ENCODE data around the gene F8A3.
"Not testable (repeated sequence)": the region's sequence is repeated elsewhere in the genome, so short reads cannot be mapped to it uniquely, and the experiment has no call there.

Gene F8A3
- 0 to 0.17 (median 0) reads per million in 3 donors for total RNA-seq

DNA sequence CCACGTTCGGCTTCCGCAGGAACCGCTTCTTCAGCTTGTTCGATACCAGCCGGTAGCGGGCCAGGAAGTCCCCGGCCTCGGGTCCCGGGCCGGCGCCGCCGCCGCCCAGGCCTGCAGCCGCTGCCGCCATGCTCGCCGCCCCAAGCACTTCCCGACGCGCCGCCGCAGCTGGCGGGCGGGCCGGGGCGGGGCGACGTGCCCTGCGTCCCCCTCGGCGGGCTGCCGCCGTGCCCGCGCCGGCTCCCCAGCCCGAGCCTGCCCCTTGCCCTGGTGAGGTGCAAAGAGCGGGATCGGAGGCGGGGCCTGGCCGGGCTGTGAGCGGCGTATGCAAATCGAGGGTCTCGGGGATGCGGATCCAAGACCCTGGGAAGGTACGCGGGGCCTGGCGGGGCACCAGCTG is at the start of gene F8A3:
TSS of gene F8A3 (minus strand) at position 150 of the 400 bp plus-strand sequence. CDS start at position 130, 20 bp downstream.
- not testable (repeated sequence) for H3K4me3 ChIP-seq (ENCODE audit: insufficient read depth, low read depth, low read length, poor library complexity, severe bottlenecking); H3K36me3 ChIP-seq (ENCODE audit: control insufficient read depth, insufficient read depth, low read length); H3K4me1 ChIP-seq (ENCODE audit: control insufficient read depth, insufficient read depth, low read length, poor library complexity, severe bottlenecking); H3K27ac ChIP-seq (ENCODE audit: insufficient read depth, low read length, poor library complexity, severe bottlenecking); H3K9me3 ChIP-seq (ENCODE audit: control insufficient read depth, low read length); DNase-seq; H3K27me3 ChIP-seq (replicated peaks; ENCODE audit: control insufficient read depth, insufficient read depth, low read length, poor library complexity, severe bottlenecking)

DNA sequence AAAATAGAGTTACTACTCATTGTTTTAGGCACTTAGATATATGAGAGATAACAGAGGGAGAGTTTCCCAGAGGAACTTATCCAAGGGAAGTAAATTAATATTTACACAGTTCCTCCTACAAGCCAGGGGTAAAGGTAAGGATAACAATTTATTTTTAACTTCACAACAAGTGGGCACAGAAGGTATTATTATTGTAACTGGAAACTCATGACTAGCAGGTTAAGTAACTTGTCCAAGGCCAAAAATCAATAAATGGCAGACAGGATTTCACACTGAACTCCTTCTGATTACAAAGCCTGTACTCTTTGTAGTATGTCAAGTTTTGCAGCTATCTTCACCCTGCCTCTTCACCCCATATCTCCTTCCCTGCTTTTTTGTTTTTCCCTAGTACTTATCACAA is 46.9 kb upstream of the F8A3 start:
- no peaks in the 10 kb centered on the region for H3K4me1 ChIP-seq (ENCODE audit: control insufficient read depth, insufficient read depth, low read length, poor library complexity, severe bottlenecking)

DNA sequence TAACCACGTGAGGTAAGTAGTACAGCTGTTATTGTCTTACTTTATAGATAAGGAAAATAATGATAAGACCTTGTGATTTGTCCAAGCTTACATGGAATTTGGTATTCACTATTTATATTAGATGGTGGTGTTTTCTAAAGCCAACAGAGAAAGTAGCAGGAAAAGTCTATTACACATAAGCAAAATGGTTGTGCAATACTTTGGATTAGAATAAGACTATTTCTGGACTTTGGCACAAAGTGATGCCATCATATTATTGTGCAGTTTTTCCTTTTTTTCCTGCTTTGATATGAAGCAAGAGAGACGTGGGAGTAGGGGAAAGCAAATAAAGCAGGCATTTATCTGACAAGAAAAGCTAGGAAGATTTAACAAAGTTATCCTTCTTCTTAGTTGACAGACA is 36.7 kb upstream of the F8A3 start:
- H3K4me3 ChIP-seq (ENCODE audit: insufficient read depth, low read depth, low read length, poor library complexity, severe bottlenecking); H3K9me3 ChIP-seq (ENCODE audit: control insufficient read depth, low read length); H3K4me1 ChIP-seq (ENCODE audit: control insufficient read depth, insufficient read depth, low read length, poor library complexity, severe bottlenecking); H3K27ac ChIP-seq (ENCODE audit: insufficient read depth, low read length, poor library complexity, severe bottlenecking); H3K36me3 ChIP-seq (ENCODE audit: control insufficient read depth, insufficient read depth, low read length); H3K27me3 ChIP-seq (replicated peaks; ENCODE audit: control insufficient read depth, insufficient read depth, low read length, poor library complexity, severe bottlenecking); DNase-seq: not testable (repeated sequence)

More for the DNA sequence above, 46.9 kb upstream of the F8A3 start:
- H3K9me3 ChIP-seq (ENCODE audit: control insufficient read depth, low read length) = no peaks in the 10 kb centered on the region
- no peak for DNase-seq
- H3K36me3 ChIP-seq (ENCODE audit: control insufficient read depth, insufficient read depth, low read length) = no peaks in the 10 kb centered on the region
- H3K4me3 ChIP-seq (ENCODE audit: insufficient read depth, low read depth, low read length, poor library complexity, severe bottlenecking) = no peak overlapping the region
- H3K27me3 ChIP-seq (replicated peaks; ENCODE audit: control insufficient read depth, insufficient read depth, low read length, poor library complexity, severe bottlenecking) = no peaks in the 10 kb centered on the region
- no peak overlapping the region for H3K27ac ChIP-seq (ENCODE audit: insufficient read depth, low read length, poor library complexity, severe bottlenecking)

DNA sequence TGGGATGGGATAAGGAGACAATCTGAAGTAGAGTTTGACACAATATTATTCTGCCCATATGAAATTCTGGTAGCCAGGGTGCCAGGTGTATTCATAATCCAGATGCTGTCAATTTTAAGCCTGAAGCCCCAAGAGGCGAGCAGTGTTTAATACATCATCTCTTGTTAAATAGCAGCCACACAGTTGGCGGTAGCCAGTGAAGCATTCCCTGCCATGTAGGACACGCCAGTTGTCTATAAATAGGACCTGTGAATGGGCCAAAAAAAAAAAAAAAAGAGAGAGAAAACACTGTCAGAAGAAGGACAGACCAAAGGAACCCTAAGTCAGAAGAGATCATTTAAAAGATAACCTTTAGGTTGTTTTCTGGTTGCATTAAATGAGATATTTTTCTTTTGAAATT is 33.0 kb upstream of the F8A3 start:
- not testable (repeated sequence) for H3K4me3 ChIP-seq (ENCODE audit: insufficient read depth, low read depth, low read length, poor library complexity, severe bottlenecking); DNase-seq; H3K36me3 ChIP-seq (ENCODE audit: control insufficient read depth, insufficient read depth, low read length); H3K27ac ChIP-seq (ENCODE audit: insufficient read depth, low read length, poor library complexity, severe bottlenecking); H3K4me1 ChIP-seq (ENCODE audit: control insufficient read depth, insufficient read depth, low read length, poor library complexity, severe bottlenecking); H3K9me3 ChIP-seq (ENCODE audit: control insufficient read depth, low read length); H3K27me3 ChIP-seq (replicated peaks; ENCODE audit: control insufficient read depth, insufficient read depth, low read length, poor library complexity, severe bottlenecking)

- not testable (repeated sequence) for H3K4me3 ChIP-seq (ENCODE audit: insufficient read depth, low read depth, low read length, poor library complexity, severe bottlenecking); H3K27ac ChIP-seq (ENCODE audit: insufficient read depth, low read length, poor library complexity, severe bottlenecking); DNase-seq; H3K4me1 ChIP-seq (ENCODE audit: control insufficient read depth, insufficient read depth, low read length, poor library complexity, severe bottlenecking); H3K36me3 ChIP-seq (ENCODE audit: control insufficient read depth, insufficient read depth, low read length); H3K9me3 ChIP-seq (ENCODE audit: control insufficient read depth, low read length); H3K27me3 ChIP-seq (replicated peaks; ENCODE audit: control insufficient read depth, insufficient read depth, low read length, poor library complexity, severe bottlenecking)
These were observed 18.7 kb upstream of the F8A3 start for GRCh38 chrX:155477136-155477535.

GRCh38 chrX:155466269-155466938 is 8.0 kb upstream of the F8A3 start:
- not testable (repeated sequence) for H3K4me3 ChIP-seq (ENCODE audit: insufficient read depth, low read depth, low read length, poor library complexity, severe bottlenecking); H3K27ac ChIP-seq (ENCODE audit: insufficient read depth, low read length, poor library complexity, severe bottlenecking); H3K36me3 ChIP-seq (ENCODE audit: control insufficient read depth, insufficient read depth, low read length); H3K27me3 ChIP-seq (replicated peaks; ENCODE audit: control insufficient read depth, insufficient read depth, low read length, poor library complexity, severe bottlenecking); H3K9me3 ChIP-seq (ENCODE audit: control insufficient read depth, low read length); DNase-seq; H3K4me1 ChIP-seq (ENCODE audit: control insufficient read depth, insufficient read depth, low read length, poor library complexity, severe bottlenecking)

DNA sequence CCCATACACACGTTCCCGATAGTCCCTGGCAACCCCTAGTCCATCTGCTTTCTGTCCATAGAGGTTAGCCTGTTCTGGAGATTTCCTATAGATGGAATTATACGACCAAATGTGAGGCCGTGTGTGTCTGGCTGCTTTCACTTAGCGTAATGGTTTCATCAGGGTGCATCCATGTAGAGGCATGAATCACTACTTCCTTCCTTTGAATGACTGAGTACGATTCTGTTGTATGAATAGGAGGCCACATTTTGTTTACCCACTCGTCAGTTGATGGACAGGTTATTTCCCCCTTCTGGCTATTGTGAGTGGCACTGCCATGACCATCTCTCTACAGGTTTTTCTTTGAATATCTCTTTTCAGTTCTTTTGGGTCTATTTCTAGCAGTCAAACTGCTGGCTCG is 2.1 kb upstream of the F8A3 start:
- H3K4me1 ChIP-seq (ENCODE audit: control insufficient read depth, insufficient read depth, low read length, poor library complexity, severe bottlenecking); H3K27ac ChIP-seq (ENCODE audit: insufficient read depth, low read length, poor library complexity, severe bottlenecking); H3K36me3 ChIP-seq (ENCODE audit: control insufficient read depth, insufficient read depth, low read length); H3K9me3 ChIP-seq (ENCODE audit: control insufficient read depth, low read length); H3K27me3 ChIP-seq (replicated peaks; ENCODE audit: control insufficient read depth, insufficient read depth, low read length, poor library complexity, severe bottlenecking); H3K4me3 ChIP-seq (ENCODE audit: insufficient read depth, low read depth, low read length, poor library complexity, severe bottlenecking); DNase-seq: not testable (repeated sequence)

GRCh38 chrX:155457761-155458447 is 516 bp downstream of the F8A3 start:
- H3K36me3 ChIP-seq (ENCODE audit: control insufficient read depth, insufficient read depth, low read length); H3K27me3 ChIP-seq (replicated peaks; ENCODE audit: control insufficient read depth, insufficient read depth, low read length, poor library complexity, severe bottlenecking); H3K27ac ChIP-seq (ENCODE audit: insufficient read depth, low read length, poor library complexity, severe bottlenecking); H3K4me1 ChIP-seq (ENCODE audit: control insufficient read depth, insufficient read depth, low read length, poor library complexity, severe bottlenecking); DNase-seq; H3K4me3 ChIP-seq (ENCODE audit: insufficient read depth, low read depth, low read length, poor library complexity, severe bottlenecking); H3K9me3 ChIP-seq (ENCODE audit: control insufficient read depth, low read length): not testable (repeated sequence)

DNA sequence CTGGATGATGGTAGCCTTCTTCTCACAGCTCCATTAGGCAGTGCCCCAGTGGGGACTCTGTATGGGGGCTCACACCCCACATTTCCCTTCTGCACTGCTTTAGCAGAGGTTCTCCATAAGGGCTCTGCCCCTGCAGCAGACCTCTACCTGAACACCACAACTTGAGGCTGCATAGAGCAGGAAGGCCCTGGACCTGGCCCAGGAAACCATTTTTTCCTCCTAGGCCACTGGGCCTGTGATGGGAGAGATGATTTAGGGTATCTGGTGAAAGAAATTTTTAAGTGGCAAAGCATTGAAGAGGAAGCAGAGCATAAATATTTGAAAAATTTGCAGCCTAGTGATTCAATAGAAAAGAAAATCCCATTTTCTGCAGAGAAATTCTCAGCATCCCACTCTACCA is 17.3 kb downstream of the F8A3 start:
- Histone ChIP-seq H3K4me3 (ENCODE audit: insufficient read depth, low read depth, low read length, poor library complexity, severe bottlenecking) (no peak overlapping the region), H3K9me3 (ENCODE audit: control insufficient read depth, low read length) (no peaks in the 10 kb centered on the region), H3K4me1 (ENCODE audit: control insufficient read depth, insufficient read depth, low read length, poor library complexity, severe bottlenecking) (no peaks in the 10 kb centered on the region), H3K27ac (ENCODE audit: insufficient read depth, low read length, poor library complexity, severe bottlenecking) (no peak overlapping the region), H3K27me3 (replicated peaks; ENCODE audit: control insufficient read depth, insufficient read depth, low read length, poor library complexity, severe bottlenecking) (no peaks in the 10 kb centered on the region), H3K36me3 (ENCODE audit: control insufficient read depth, insufficient read depth, low read length) (no peaks in the 10 kb centered on the region)
- DNase-seq = no peak

- Histone ChIP-seq H3K9me3 (ENCODE audit: control insufficient read depth, low read length) (no peaks in the 10 kb centered on the region), H3K4me3 (ENCODE audit: insufficient read depth, low read depth, low read length, poor library complexity, severe bottlenecking) (no peak overlapping the region), H3K36me3 (ENCODE audit: control insufficient read depth, insufficient read depth, low read length) (no peaks in the 10 kb centered on the region), H3K4me1 (ENCODE audit: control insufficient read depth, insufficient read depth, low read length, poor library complexity, severe bottlenecking) (no peaks in the 10 kb centered on the region), H3K27ac (ENCODE audit: insufficient read depth, low read length, poor library complexity, severe bottlenecking) (no peak overlapping the region), H3K27me3 (replicated peaks; ENCODE audit: control insufficient read depth, insufficient read depth, low read length, poor library complexity, severe bottlenecking) (no peaks in the 10 kb centered on the region)
- no peak for DNase-seq
These were observed 22.7 kb downstream of the F8A3 start for GRCh38 chrX:155435744-155436112.

Measured in effector memory CD4-positive, alpha-beta T cell (primary cell).